G401 (cell line): Measurements from ENCODE around the gene TRIM21. TPM values are rescaled to one million over a fixed set of nuclear protein-coding genes. Genes with fewer than 3 reads are reported as not detected.

Source experiments
- total RNA-seq: library from RNA; depleted of rRNA; stranded (reverse); fragments of >200 nt; shearing (Covaris generic); gene quantifications from 2 replicates; pipeline ENCODE4 v1.2.3, GENCODE V29; 2014; rRNA removed

TRIM21 gene
- total RNA-seq, 1 experiment from 2014 or later = 14.5 TPM

Other genes starting within 250 kb of the TRIM21 start
- not detected in 2 replicates for gene OR52B4, start 25.3 kb downstream of the TRIM21 start, total RNA-seq
- not detected in 2 replicates for gene OR52K2, start 55.6 kb upstream of the TRIM21 start, total RNA-seq
- not detected in 2 replicates for gene OR52K1, start 88.9 kb upstream of the TRIM21 start, total RNA-seq
- not detected in 2 replicates for gene OR52M1, start 151.5 kb upstream of the TRIM21 start, total RNA-seq
- not detected in 2 replicates for gene OR52I2, start 188.0 kb upstream of the TRIM21 start, total RNA-seq
- not detected in 2 replicates for gene OR52I1, start 200.3 kb upstream of the TRIM21 start, total RNA-seq
- 9.2 and 33.6 TPM in 2 replicates for gene TRIM68, start 214.5 kb upstream of the TRIM21 start, total RNA-seq
- not detected in 2 replicates for gene OR51D1, start 243.8 kb upstream of the TRIM21 start, total RNA-seq